HCEC 1CT (cell line): ENCODE measurements around the gene KCND2.
A peak's percentile ranks its signal among the peaks of the same experiment; 100 is the strongest.
"Not testable (repeated sequence)": the region's sequence is repeated elsewhere in the genome, so short reads cannot be mapped to it uniquely, and the experiment has no call there.

Experiments
- DNase-seq: peaks from one replicate; pipeline ENCODE4 v3.0.0-alpha.2; 2017

The KCND2 gene

GRCh38 chr7:120272701-120273475 lies at the start of gene KCND2:
KCND2 (plus strand) TSS chr7:120273175.
- DNase-seq = no peak

- no peak for DNase-seq
Measured at GRCh38 chr7:120226188-120226587, 46.8 kb upstream of the KCND2 start.

GRCh38 chr7:120227255-120227654 lies 45.7 kb upstream of the KCND2 start:
- DNase-seq = no peak

- no peak for DNase-seq
Measured at GRCh38 chr7:120229084-120229483, 43.9 kb upstream of the KCND2 start.

- no peak for DNase-seq
Measured at GRCh38 chr7:120233338-120233737, 39.6 kb upstream of the KCND2 start.

- not testable (repeated sequence) for DNase-seq
Measured at GRCh38 chr7:120240350-120240749, 32.6 kb upstream of the KCND2 start.

- DNase-seq = no peak
Measured at GRCh38 chr7:120241973-120242372, 31.0 kb upstream of the KCND2 start.

- no peak for DNase-seq
Measured at GRCh38 chr7:120254845-120255244, 18.1 kb upstream of the KCND2 start.

GRCh38 chr7:120256344-120257070 lies 16.5 kb upstream of the KCND2 start:
- DNase-seq = no peak

DNA sequence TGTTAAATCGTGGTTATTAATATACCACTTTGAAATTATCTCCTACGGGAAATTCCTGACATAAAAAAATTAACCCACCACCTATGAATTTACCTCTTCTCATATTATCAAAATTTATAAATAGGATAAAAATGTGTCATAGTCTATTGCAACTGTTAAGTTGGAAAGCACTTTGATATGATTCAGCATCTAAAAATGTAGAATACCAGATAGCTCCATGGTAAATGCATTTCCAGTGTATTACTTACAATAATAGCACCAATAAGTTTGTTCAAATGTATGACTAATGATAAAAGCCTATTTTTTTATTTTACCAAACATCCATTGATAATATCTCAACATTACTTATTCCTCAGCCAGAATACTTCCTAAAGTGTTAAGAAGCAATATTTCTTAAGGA lies 13.6 kb upstream of the KCND2 start:
- DNase-seq = no peak

GRCh38 chr7:120260111-120260510 lies 12.9 kb upstream of the KCND2 start:
- DNase-seq = no peak

- peak; percentile 30 for DNase-seq
Measured at GRCh38 chr7:120272261-120272660, 714 bp upstream of the KCND2 start.

DNA sequence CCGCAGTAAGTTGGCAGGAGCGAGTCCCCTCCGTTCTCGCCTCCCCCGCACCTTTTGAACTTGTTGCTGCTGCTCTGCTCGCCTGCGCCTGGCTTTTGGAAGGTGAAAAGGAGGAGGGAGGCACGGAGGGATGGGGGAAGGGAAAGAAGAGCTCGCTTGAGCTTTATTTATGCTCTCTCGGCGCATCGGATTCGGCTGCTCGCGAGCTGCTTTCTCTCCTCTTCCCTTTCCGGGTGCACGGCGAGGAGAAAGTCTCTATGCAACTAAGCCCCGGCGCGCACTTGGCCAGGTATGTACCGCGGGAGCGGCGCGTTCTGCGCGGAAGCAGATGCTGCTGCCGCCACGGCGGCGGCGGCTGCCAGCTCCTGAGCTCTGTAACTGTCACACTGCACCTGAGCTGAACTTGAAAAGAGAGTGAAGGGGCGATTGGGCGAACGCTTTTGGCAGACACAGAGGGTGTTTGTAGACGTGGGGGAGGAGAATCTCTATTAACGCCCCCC lies 551 bp downstream of the KCND2 start:
- DNase-seq = no peak

DNA sequence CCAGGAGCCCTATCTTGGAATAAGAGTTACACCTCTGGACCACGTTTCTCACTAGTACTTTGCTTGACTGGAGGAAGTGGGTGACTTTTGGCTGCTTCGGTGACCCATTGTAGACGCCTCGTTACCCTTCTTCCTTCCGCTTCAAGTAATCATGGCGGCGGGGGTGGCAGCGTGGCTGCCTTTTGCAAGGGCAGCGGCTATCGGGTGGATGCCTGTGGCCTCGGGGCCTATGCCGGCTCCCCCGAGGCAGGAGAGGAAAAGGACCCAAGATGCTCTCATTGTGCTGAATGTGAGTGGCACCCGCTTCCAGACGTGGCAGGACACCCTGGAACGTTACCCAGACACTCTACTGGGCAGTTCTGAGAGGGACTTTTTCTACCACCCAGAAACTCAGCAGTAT lies 1.5 kb downstream of the KCND2 start:
- DNase-seq = no peak

- DNase-seq = no peak
Measured at GRCh38 chr7:120274899-120275298, 1.9 kb downstream of the KCND2 start.

- DNase-seq = no peak
Measured at GRCh38 chr7:120276720-120277119, 3.7 kb downstream of the KCND2 start.

DNA sequence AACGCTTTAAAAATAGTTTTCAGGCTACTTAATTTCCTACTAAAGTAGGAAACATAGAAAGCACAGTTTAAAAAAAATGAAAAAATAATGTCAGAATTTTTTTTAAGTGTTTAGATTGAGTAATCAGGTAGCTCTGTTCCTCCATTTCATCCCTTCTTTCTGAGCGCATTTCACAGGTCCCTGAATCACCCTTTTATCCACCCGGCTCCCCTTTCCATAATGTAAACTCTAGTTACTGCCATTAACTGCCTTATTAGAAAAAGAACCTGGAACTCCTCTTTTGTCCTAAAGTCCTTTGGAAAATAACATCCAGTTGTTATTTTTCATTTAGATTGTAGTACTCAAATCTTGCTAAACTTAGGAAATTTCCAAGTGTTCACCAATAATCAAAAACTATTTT lies 5.8 kb downstream of the KCND2 start:
- DNase-seq = no peak

- DNase-seq = no peak
Measured at GRCh38 chr7:120280743-120281142, 7.8 kb downstream of the KCND2 start.

GRCh38 chr7:120293027-120293426 lies 20.1 kb downstream of the KCND2 start:
- DNase-seq = no peak

- no peak for DNase-seq
Measured at GRCh38 chr7:120302190-120302589, 29.2 kb downstream of the KCND2 start.

- DNase-seq = no peak
Measured at GRCh38 chr7:120303105-120303504, 30.1 kb downstream of the KCND2 start.

DNA sequence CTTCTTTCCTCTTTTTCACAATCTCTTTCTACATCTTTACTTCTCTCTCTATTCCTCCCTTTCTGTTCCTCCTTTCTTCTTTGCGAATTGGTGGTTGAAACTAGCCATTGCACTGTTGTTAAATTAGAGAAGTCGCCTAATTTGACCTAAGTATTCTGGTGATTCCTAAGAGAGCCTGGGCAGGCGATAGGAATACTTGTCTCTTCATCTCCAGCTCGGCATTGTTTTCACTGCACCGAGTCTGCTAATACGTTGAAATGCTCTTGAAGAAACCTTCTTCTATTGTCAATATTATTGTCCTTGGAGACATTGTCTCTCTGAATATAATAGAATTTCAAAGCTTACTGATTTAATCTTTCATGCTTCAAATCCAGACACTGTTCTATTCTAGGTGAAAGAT lies 31.7 kb downstream of the KCND2 start:
- no peak for DNase-seq

- DNase-seq = no peak
Measured at GRCh38 chr7:120307991-120308545, 35.1 kb downstream of the KCND2 start.
